SJSA1 (cell line): Measurements from ENCODE around the gene WDR62. TPM values are rescaled to one million over a fixed set of nuclear protein-coding genes. Genes with fewer than 3 reads are reported as not detected.

Experiments
- total RNA-seq: library from RNA; depleted of rRNA; stranded (reverse); fragments of >200 nt; shearing (Covaris generic); gene quantifications from 2 replicates; pipeline ENCODE4 v1.2.3, GENCODE V29; 2014; rRNA removed

The WDR62 gene
- total RNA-seq, 1 experiment from 2014 or later = 23.3 TPM

Other genes starting within 250 kb of the WDR62 start
- gene PRODH2, start 242.1 kb upstream of the WDR62 start, total RNA-seq = not detected in 2 replicates
- not detected in 2 replicates for gene NPHS1, start 202.4 kb upstream of the WDR62 start, total RNA-seq
- not detected in 2 replicates for gene KIRREL2, start 198.0 kb upstream of the WDR62 start, total RNA-seq
- gene APLP1, start 186.3 kb upstream of the WDR62 start, total RNA-seq = 11.1 and 11.6 TPM in 2 replicates
- 0.66 and 3.3 TPM in 2 replicates for gene NFKBID, start 154.4 kb upstream of the WDR62 start, total RNA-seq
- 9.1 TPM in 1 of 2 replicates, not detected in the other for gene HCST, start 152.4 kb upstream of the WDR62 start, total RNA-seq
- gene TYROBP, start 146.6 kb upstream of the WDR62 start, total RNA-seq = not detected in 2 replicates
- gene LRFN3, start 118.5 kb upstream of the WDR62 start, total RNA-seq = 3.8 and 5.7 TPM in 2 replicates
- 34.4 and 53.4 TPM in 2 replicates for gene SDHAF1, start 59.7 kb upstream of the WDR62 start, total RNA-seq
- gene SYNE4, start 46.1 kb upstream of the WDR62 start, total RNA-seq = 0.26 TPM in 1 of 2 replicates, not detected in the other
- 17.1 and 37.1 TPM in 2 replicates for gene ALKBH6, start 40.7 kb upstream of the WDR62 start, total RNA-seq
- gene CLIP3, start 22.0 kb upstream of the WDR62 start, total RNA-seq = 1.5 and 2.3 TPM in 2 replicates
- 1.1 and 4.2 TPM in 2 replicates for gene THAP8, start 612 bp upstream of the WDR62 start, total RNA-seq
- gene OVOL3, start 56.2 kb downstream of the WDR62 start, total RNA-seq = not detected in 2 replicates
- 44.8 and 91.0 TPM in 2 replicates for gene POLR2I, start 60.0 kb downstream of the WDR62 start, total RNA-seq
- gene TBCB, start 60.6 kb downstream of the WDR62 start, total RNA-seq = 305 and 427 TPM in 2 replicates
- gene CAPNS1, start 85.2 kb downstream of the WDR62 start, total RNA-seq = 241 and 466 TPM in 2 replicates
- not detected in 2 replicates for gene COX7A1, start 97.5 kb downstream of the WDR62 start, total RNA-seq
- 2.4 and 17.9 TPM in 2 replicates for gene ZNF565, start 159.8 kb downstream of the WDR62 start, total RNA-seq
- gene ZNF146, start 160.2 kb downstream of the WDR62 start, total RNA-seq = 125 and 135 TPM in 2 replicates